ENCODE data around the gene RAB7B.
"Not testable (repeated sequence)": the region's sequence is repeated elsewhere in the genome, so short reads cannot be mapped to it uniquely, and the experiment has no call there.

RAB7B gene

DNA sequence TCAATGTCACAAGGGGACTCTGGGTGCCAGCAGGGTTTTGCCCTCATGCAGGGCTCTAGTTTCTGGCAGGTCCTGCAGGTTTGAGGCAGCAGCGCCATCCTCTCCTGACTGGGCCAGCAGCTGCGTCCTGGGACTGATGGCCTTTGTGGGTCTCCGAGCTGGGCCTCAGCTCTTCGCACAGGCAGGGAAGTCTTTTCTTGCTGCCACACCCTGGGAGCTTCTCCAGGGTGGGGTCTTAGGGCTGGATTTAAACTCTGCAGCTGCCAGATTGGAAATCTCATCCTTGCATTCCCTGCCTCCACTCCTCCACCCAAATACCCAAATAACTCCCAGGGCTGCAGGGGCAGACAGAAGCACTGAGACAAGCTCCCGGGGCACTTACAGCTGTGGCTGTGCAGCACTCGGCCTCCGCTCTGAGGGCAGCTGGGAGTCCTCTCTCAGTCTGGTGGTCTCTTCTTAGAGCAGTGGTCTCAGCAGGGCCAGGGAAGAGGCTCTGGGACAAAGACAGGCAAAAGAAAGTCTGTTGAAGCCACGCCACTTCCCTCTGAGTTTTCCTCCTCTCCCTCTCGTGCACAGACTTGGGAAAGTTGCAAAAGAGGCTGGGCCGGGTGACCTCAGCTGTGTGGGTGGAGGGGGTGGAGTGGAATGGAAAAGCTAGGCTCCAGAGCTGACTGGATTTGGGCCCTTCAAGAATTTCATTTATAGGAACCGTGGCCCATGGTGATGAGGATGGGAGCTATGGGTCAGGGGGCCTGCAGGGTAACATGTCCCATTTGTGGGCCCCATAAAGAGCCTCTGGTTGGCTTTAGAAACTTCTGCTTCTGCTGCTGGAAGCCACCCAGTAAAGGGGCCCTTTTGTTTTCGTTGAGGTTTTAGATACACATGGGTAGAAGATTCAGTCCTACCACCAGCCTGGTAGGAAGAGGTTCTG is at the start of gene RAB7B:
TSS of gene RAB7B (minus strand) at position 525 of the 931 bp plus-strand sequence. CDS start 9,260 bp downstream, outside the sequence.
- no peak for DNase-seq (ENCODE audit: low read depth in 3 of 3)

DNA sequence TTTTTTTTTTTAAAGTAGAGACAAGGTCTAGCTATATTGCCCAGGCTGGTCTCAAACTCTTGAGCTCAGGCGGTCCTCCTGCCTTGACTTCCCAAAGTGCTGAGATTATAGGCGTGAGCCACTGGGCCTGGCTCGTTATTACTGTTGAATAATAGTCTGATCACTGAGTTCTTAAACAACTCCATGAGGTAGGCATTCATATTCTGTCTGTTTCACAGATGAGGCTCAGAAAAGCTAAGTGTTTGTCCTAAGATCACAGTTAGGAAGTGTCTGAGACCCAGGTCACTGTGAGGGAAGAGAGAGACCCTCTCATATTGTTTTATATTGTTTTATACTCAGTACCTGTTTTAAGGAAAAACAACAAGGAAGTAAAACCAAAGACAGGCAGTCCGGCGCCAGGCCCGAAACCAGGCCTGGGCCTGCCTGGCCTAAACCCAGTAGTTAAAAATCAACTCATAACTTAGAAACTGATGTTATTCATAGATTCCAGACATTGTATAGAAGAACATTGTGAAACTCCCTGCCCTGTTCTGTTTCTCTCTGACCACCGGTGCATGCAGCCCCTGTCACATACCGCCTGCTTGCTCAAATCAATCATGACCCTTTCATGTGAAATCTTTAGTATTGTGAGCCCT is 49.2 kb upstream of the RAB7B start:
- not testable (repeated sequence) for DNase-seq (ENCODE audit: low read depth in 3 of 3)

GRCh38 chr1:206050655-206051235 is 47.5 kb upstream of the RAB7B start:
- peak; percentile 9 to 36 (median 9) for DNase-seq (ENCODE audit: low read depth in 3 of 3)

- DNase-seq (ENCODE audit: low read depth in 3 of 3), result no peak
Measured at GRCh38 chr1:206049919-206050600, 46.9 kb upstream of the RAB7B start.

DNA sequence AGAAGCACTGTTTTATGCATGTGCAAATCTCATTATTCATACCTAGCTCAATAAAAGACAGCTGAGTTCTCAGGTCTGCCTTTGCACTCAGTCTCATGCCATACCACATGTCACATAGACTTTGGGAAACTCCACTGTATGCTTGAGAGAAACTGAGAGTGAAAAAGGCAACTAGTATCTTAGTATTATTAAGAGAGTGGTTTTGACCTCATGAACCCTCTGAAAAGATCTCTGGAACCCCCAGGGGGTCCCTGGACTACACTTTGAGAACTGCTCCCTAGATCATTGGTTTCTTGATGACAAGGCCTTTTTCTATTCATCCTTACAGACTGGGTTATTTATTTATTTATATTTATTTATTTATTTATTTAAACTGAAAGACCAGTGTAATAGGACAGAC is 46.1 kb upstream of the RAB7B start:
- no peak for DNase-seq (ENCODE audit: low read depth in 3 of 3)

DNA sequence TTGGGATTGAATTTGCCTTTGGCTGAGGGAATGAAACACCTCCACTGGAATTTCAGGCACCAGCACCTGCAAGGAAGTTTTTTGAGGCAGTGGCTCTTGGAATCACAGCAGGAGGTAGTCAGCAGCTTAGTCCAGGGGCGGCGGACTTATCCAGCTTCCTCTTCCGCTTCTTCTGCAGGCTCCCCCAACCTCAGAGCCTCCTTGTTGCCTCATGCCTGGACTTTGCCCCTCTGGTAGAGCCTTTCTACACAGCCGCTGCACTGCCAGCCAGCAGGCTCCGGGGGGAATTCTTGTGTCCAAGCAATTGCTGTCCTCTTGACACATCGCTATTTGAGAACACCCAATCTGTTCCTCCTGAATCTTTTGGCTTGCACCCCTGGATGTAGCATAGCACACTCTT is 45.4 kb upstream of the RAB7B start:
- DNase-seq (ENCODE audit: low read depth in 3 of 3), result no peak

DNA sequence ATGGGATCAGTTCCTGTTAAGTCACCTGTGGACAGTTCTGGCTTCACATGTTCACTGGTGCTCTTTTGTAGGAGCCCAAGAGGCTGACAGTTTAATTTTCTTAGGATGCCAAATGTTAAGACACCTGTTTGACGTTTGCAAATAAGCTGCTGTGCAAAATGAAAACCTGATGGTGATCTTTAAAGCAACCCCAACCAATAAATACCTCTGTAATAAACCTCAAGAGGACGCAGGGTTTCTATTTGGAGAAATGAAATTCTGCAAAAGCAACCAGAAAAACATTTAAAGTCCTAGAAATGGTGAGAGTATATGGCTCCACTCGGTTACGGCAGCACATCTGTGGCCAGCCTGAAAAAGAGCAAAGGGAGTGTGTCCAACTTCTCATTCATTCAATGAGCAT is 44.1 kb upstream of the RAB7B start:
- DNase-seq (ENCODE audit: low read depth in 3 of 3), result no peak

- DNase-seq (ENCODE audit: low read depth in 3 of 3), result no peak
Measured at GRCh38 chr1:206041640-206042039, 38.4 kb upstream of the RAB7B start.

- no peak for DNase-seq (ENCODE audit: low read depth in 3 of 3)
Measured at GRCh38 chr1:206040328-206040727, 37.1 kb upstream of the RAB7B start.

DNA sequence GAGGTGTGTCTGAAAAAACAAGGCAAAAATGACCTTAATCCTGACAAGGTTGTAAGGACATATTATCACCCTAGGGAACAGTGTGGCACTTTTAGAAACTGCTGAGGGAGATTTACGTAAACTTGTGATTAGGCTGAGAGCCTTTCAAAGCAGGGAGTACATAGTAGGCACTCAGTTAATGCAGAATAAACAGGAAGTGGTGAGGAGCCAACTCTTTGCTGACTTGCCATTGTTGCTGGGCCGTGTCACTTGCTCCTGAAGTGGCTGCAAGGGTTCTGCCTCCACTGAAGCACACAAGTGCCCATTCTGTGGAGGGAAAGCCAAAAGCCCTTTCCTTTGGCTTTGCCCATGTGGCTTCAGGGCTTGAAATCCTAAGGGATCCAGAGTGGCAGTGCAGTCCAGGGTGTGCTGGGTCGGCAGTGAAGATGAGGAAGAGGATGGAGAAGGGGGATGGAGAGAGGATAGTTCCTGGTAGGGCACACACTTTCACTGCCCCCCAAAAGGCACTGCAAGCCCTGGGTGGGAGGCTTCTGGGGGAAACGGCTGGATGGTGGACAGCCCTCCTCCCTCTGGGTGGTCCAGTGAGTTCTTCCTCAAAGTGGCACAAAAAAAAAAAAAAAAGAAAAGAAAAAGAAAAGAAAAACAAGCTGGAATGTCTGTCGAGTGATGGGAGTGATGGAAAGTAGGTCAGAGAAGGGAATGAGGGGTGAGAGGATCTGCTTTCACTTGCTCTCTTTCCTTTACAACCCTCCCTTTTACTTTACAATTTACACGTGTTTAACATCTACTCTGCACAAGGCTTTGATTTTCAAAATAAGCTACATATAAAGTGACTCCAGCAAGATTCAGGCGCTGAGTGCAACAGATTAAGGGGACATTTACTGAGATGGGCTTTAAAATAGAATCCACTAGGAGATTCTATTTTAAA is 36.1 kb upstream of the RAB7B start:
- DNase-seq (ENCODE audit: low read depth in 3 of 3), result no peak

DNA sequence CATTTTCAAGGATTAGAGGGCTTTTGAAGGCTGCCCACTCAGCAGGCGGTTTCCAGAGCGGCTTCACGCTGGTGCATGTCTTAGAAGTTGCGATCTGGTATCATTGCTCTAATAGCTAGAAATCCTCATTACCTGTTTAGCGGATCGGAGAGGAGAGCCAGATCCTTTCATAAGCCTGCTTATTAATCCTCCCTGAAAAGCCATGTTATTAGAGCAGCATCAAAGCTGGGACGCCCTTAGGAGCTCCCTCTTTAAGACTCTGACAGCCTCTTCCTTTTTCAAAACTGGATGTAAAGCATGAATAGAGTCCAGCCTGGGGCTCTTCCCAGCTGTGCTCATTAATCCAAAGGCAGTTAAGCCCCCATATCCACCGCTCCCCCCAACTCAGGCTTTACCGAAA is 34.4 kb upstream of the RAB7B start:
- no peak for DNase-seq (ENCODE audit: low read depth in 3 of 3)

- no peak for DNase-seq (ENCODE audit: low read depth in 3 of 3)
Measured at GRCh38 chr1:206036663-206037455, 33.7 kb upstream of the RAB7B start.

GRCh38 chr1:206035027-206035426 is 31.8 kb upstream of the RAB7B start:
- no peak for DNase-seq (ENCODE audit: low read depth in 3 of 3)

GRCh38 chr1:206032380-206033140 is 29.4 kb upstream of the RAB7B start:
- no peak for DNase-seq (ENCODE audit: low read depth in 3 of 3)

DNA sequence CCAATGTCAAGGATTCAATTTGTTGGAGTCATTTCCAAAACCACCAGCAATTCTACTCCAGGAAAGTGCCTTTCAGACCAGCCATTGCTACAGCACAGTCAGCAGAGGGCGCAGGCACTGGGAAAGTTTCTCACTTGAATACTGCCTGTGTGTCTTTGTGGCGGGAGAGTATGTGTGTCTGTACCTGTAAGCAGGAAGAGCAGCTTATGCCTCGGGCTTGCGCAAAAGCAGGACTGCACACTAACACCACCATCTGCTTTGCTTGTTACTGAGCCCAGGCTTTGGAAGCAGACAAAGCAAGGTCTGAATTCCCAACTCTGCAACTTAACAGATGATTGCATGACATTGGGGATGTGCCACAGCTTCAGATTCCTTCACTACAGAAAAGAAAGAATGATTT is 27.5 kb upstream of the RAB7B start:
- peak; percentile 35 to 63 (median 50) for DNase-seq (ENCODE audit: low read depth in 3 of 3)

- DNase-seq (ENCODE audit: low read depth in 3 of 3), result no peak
Measured at GRCh38 chr1:206030191-206030590, 27.0 kb upstream of the RAB7B start.

GRCh38 chr1:206029484-206029883 is 26.3 kb upstream of the RAB7B start:
- no peak for DNase-seq (ENCODE audit: low read depth in 3 of 3)

- DNase-seq (ENCODE audit: low read depth in 3 of 3), result no peak
Measured at GRCh38 chr1:206025283-206025820, 22.2 kb upstream of the RAB7B start.

DNA sequence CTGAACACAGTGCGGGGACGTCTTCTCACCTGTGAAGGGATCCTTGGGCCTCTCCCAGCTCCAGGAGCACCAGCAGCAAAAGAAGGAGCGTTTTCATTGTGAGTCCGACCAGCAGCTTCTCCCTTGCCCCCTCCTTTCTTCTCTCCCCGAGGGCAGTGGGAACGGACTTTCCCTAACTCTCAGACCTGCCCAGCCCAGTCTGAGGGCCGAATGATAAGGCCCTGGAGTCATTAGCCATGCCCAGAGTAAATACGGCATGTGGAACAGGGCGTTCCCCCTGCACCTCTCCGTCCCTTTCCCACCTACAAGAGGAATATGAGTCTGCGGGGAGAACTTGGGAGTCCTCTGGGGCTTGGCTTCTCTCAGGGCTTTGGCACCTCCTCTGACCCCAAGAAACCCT is 20.5 kb upstream of the RAB7B start, which contains the start of gene CTSE:
TSS of gene CTSE (minus strand) at position 201 of the 400 bp plus-strand sequence. CDS start at position 97, 104 bp downstream.
- DNase-seq (ENCODE audit: low read depth in 3 of 3), result no peak

All from stimulated activated CD4-positive, alpha-beta T cell treated with anti-CD3 and anti-CD28 coated beads, TNF-alpha, amount 100 ng/mL, for 48 hours (primary cell).